Mesenchymal stem cell (in vitro differentiated cells and primary cell): ENCODE data around the gene HOXD11.

Source experiments
- DNase-seq: peaks from one replicate; pipeline ENCODE4 v3.0.0-alpha.2; 2013
- H2AFZ ChIP-seq: one replicate; pipeline ENCODE4 v1.6.1; 2013; ENCODE audit warnings: low read depth, mild to moderate bottlenecking, control low read depth, inconsistent platforms, low read length, moderate library complexity
- H2AK5ac ChIP-seq: 2 replicates; pipeline ENCODE4 v1.6.1; 2013; ENCODE audit warnings: low read length, moderate library complexity, mild to moderate bottlenecking, inconsistent platforms; ENCODE audit not compliant: severe bottlenecking
- H2BK120ac ChIP-seq: one replicate; pipeline ENCODE4 v1.6.1; 2013; ENCODE audit warnings: low read depth, mild to moderate bottlenecking, inconsistent platforms, low read length, moderate library complexity
- H2BK12ac ChIP-seq, 2 experiments: one replicate each; pipeline ENCODE4 v1.6.1; 2013; ENCODE audit warnings: inconsistent platforms in 2 of 2, low read length in 2 of 2, mild to moderate bottlenecking in 2 of 2, moderate library complexity in 2 of 2, control low read depth in 1 of 2
- H2BK15ac ChIP-seq: one replicate; pipeline ENCODE4 v1.6.1; 2013; ENCODE audit warnings: mild to moderate bottlenecking, low read depth, inconsistent platforms; ENCODE audit not compliant: poor library complexity, severe bottlenecking
- H2BK5ac ChIP-seq: 2 replicates; pipeline ENCODE4 v1.6.1; 2013; ENCODE audit warnings: low read depth, mild to moderate bottlenecking, low read length, control low read depth, inconsistent platforms; ENCODE audit not compliant: poor library complexity, severe bottlenecking
- H3K14ac ChIP-seq, 2 experiments: one replicate each; pipeline ENCODE4 v1.6.1; 2013; ENCODE audit warnings: inconsistent platforms in 2 of 2, low read length in 2 of 2, control low read depth in 1 of 2, mild to moderate bottlenecking in 1 of 2, moderate library complexity in 1 of 2
- H3K18ac ChIP-seq, 2 experiments: one replicate each; pipeline ENCODE4 v1.6.1; 2013; ENCODE audit warnings: inconsistent platforms in 2 of 2, low read length in 2 of 2, control low read depth in 1 of 2, low read depth in 1 of 2, mild to moderate bottlenecking in 1 of 2
- H3K23ac ChIP-seq, 2 experiments: one replicate each; pipeline ENCODE4 v1.6.1; 2013; ENCODE audit warnings: inconsistent platforms in 2 of 2, low read length in 2 of 2, mild to moderate bottlenecking in 2 of 2, moderate library complexity in 2 of 2, control low read depth in 1 of 2
- H3K27ac ChIP-seq: 2 replicates; pipeline ENCODE4 v1.5.1; 2013; ENCODE audit warnings: mild to moderate bottlenecking, moderate library complexity, low read length, control low read depth, inconsistent platforms; ENCODE audit not compliant: poor library complexity, severe bottlenecking
- H3K27me3 ChIP-seq, 2 experiments: 2 replicates each; pipeline versions ENCODE4 v1.6.1 to v1.7.0; 2013; ENCODE audit warnings: low read length in 2 of 2, mild to moderate bottlenecking in 2 of 2, moderate library complexity in 2 of 2, control low read depth in 1 of 2, inconsistent platforms in 1 of 2; ENCODE audit not compliant: control insufficient read depth in 1 of 2, insufficient read depth in 1 of 2
- H3K36me3 ChIP-seq, 2 experiments: 2 replicates each; pipeline versions ENCODE4 v1.6.1 to v1.7.0; 2013; ENCODE audit warnings: low read length in 2 of 2, control low read depth in 1 of 2, inconsistent platforms in 1 of 2, low read depth in 1 of 2, mild to moderate bottlenecking in 1 of 2; ENCODE audit not compliant: insufficient read depth in 2 of 2, control insufficient read depth in 1 of 2
- H3K4ac ChIP-seq, 2 experiments: one replicate each; pipeline ENCODE4 v1.6.1; 2013; ENCODE audit warnings: inconsistent platforms in 2 of 2, low read length in 2 of 2, mild to moderate bottlenecking in 2 of 2, moderate library complexity in 2 of 2, control low read depth in 1 of 2, low read depth in 1 of 2
- H3K4me1 ChIP-seq: 2 replicates; pipeline ENCODE4 v1.6.1; 2013; ENCODE audit warnings: low read depth, low read length, control low read depth; ENCODE audit not compliant: control insufficient read depth, insufficient read depth
- H3K4me2 ChIP-seq: 2 replicates; pipeline ENCODE4 v1.6.1; 2013; ENCODE audit warnings: low read length, mild to moderate bottlenecking, inconsistent platforms; ENCODE audit not compliant: poor library complexity, severe bottlenecking
- H3K4me3 ChIP-seq, 2 experiments: 2 replicates each; pipeline versions ENCODE4 v1.5.1 to v1.7.0; 2013; ENCODE audit warnings: low read length in 2 of 2, mild to moderate bottlenecking in 2 of 2, control low read depth in 1 of 2, low read depth in 1 of 2; ENCODE audit not compliant: insufficient read depth in 1 of 2
- H3K79me1 ChIP-seq: replicated peaks from 2 replicates; pipeline ENCODE4 v1.6.1; 2013; ENCODE audit warnings: mild to moderate bottlenecking, control low read depth, low read length, inconsistent platforms; ENCODE audit not compliant: poor library complexity, severe bottlenecking
- H3K9ac ChIP-seq: 2 replicates; pipeline ENCODE4 v1.7.0; 2013; ENCODE audit warnings: mild to moderate bottlenecking, low read length, moderate library complexity
- H3K9me3 ChIP-seq: 2 replicates; pipeline ENCODE4 v1.7.0; 2013; ENCODE audit warnings: mild to moderate bottlenecking, low read length; ENCODE audit not compliant: control insufficient read depth
- H4K8ac ChIP-seq: one replicate; pipeline ENCODE4 v1.6.1; 2013; ENCODE audit warnings: inconsistent platforms, mild to moderate bottlenecking, low read length, moderate library complexity
- H4K91ac ChIP-seq: one replicate; pipeline ENCODE4 v1.6.1; 2013; ENCODE audit warnings: mild to moderate bottlenecking, low read length, inconsistent platforms
- WGBS: methylation state at CpG from one replicate; pipeline ENCODE4 v1.1.7; 2013; ENCODE audit warnings: mixed read lengths; 5-methylcytosine and 5-hydroxymethylcytosine counted together

Gene HOXD11

DNA sequence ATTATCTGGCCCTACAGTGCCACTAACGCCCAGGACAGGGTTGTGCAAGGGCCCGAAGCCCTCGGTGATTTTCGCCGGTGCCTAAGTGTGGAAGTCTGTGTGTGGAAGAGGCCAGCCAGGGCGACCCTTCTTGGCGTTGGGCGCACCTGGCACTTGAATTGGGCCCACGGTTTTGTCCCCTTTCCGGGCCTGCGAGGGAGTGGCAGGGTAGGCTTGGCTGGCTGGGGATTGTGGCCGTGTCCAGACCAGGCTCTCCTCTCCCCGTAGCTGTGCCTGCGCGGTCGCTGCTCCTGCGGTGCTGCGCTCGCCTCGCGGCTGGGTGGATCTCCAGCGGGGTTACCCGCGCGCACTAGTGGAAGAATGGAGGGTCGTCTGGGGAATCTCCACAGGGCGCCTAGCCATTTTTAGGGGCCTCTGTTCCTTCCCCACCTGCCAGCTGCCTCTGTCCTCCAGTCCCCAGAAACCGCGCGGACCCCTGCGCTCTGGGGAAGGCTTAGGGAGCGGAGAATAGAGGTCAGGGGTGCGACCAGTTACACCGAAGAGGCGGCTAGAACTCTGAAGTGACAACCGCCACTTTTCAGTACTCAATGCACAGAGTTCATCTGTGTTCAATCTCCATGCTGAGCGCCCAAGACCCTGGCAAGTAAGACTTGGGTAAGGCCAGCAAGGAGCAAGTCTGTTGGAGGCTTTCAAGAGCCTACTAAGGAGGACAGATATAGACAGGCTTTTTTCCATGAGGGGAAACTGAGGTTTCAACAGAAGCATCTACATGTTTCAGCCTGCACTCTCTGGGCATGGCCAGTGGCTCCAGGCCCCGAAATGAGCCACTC lies 39.3 kb upstream of the HOXD11 start:
- Histone ChIP-seq H3K36me3 (no peaks in the 10 kb centered on the region), H3K14ac (no peak overlapping the region), H3K27ac (no peak overlapping the region), H3K27me3 (peaks cover 82 to 97% of the 10 kb centered on the region in 2 experiments), H3K4ac (no peak overlapping the region), H3K4me2 (peak overlapping the region; percentile 9), H3K23ac (no peak overlapping the region), H2BK15ac (no peak overlapping the region), H3K79me1 (no peaks in the 10 kb centered on the region), H3K9ac (peak overlapping the region; percentile 51), H3K4me3 (peak overlapping the region; percentile 18 to 67), H3K4me1 (peaks cover 14% of the 10 kb centered on the region), H2AFZ (no peak overlapping the region), H2AK5ac (no peak overlapping the region), H3K18ac (no peak overlapping the region), H2BK5ac (no peak overlapping the region), H2BK120ac (no peak overlapping the region), H4K8ac (no peak overlapping the region), H3K9me3 (no peaks in the 10 kb centered on the region), H2BK12ac (no peak overlapping the region), H4K91ac (no peak overlapping the region)
- WGBS: 18% methylated on average over 33 of the region's 38 CpGs
- no peak for DNase-seq

DNA sequence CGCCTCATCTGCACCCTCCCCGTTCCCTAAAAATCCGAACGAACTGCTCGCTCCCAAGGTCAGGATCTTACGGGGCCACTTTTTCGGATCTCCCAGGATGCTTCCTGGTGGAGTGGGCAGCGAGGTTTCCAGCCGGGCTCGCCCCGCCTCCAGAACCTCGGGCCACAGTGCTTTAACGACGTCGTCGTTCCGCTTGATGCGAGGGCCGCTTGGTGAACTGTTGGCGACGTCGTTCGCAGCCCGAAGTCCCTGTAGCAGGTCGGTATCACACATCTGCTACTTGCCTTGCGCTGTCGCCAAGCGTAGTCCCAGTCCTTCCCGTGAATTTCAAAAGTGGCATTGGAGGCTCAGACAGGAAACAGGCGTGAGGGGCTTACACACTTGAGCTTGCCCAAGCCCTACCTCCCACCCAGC lies 38.7 kb upstream of the HOXD11 start:
- DNase-seq: no peak
- Histone ChIP-seq H2BK15ac (no peak overlapping the region), H3K27me3 (peaks cover 88 to 98% of the 10 kb centered on the region in 2 experiments), H3K79me1 (no peaks in the 10 kb centered on the region), H3K14ac (no peak overlapping the region), H3K4me3 (peak overlapping the region in 1 of 2 experiments; percentile 67), H3K27ac (no peak overlapping the region), H3K36me3 (no peaks in the 10 kb centered on the region), H3K18ac (no peak overlapping the region), H2AFZ (no peak overlapping the region), H4K8ac (no peak overlapping the region), H3K9me3 (no peaks in the 10 kb centered on the region), H3K23ac (no peak overlapping the region), H3K4ac (no peak overlapping the region), H3K4me2 (no peak overlapping the region), H4K91ac (no peak overlapping the region), H2BK12ac (no peak overlapping the region), H2AK5ac (no peak overlapping the region), H3K9ac (no peak overlapping the region), H2BK5ac (no peak overlapping the region), H2BK120ac (no peak overlapping the region), H3K4me1 (peaks cover 17% of the 10 kb centered on the region)
- WGBS: 6% methylated on average over 30 of the region's 30 CpGs

DNA sequence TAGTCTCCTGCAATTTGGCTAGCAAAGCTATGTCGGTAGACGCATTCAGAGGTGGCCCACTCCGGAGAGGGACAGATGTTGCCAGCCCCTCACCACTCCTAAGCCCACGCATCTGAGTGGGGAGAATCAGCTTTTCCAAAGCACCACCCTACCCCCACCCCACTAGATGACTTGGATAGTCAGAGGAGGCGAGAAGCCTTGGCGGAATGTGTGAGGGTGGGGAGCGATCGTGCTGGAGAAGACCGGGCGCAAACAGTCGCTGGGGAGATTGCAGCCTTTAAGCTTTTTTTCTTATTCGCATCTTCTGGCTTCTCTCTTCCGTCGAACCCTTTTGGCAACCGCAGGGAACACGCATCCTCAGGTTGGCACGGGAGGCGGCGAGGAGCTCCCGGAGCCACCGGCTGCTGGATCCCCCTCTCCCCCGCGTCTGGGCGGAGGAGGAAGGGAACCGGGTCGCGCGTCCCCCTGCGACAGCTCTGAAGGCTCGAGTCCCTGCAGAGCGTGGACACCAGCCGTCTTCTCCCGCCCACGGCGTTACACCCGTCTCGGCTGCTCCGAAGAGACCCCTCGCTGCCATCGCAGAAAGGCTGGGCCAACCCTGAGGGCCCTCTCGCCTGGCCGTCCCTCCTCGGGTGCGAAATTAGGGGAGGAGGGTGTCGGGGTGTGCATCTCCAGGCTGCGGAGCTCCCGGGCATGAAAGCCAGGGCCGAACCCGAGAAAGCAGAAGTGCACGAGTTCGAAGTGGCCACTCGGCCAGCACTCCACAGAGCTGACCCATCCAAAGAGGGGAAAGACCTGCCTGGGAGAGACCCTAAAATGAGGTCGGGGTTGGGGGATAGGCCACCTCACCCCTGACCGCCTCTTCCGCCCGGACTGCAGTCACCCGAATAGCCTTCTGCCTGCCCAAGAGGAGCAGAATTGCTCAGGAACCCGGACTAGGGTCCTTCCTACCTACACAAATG lies 35.5 kb upstream of the HOXD11 start:
- H3K23ac ChIP-seq: no peak overlapping the region
- no peak overlapping the region for H3K18ac ChIP-seq
- WGBS: 20% methylated on average over 51 of the region's 58 CpGs

DNA sequence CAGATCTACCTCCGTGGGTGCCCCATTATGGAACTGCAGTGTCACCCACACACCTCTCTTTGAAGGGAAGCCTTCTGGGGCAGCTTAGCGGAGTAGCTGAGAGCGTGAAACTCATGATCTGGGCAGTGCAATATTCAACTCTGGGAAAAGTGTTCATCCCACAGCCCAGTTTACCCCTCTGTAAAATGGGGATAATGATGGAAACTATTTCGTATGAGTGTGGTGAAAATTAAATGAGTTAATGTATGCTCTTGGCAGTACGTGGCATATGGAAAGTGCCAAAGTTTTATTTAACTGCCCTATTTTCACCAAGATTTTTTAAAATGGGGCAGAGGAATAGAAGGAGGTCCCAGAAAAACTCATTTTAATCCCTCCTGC lies 34.8 kb upstream of the HOXD11 start:
- Histone ChIP-seq H2BK12ac (no peak overlapping the region), H3K18ac (no peak overlapping the region), H3K79me1 (no peaks in the 10 kb centered on the region), H3K14ac (no peak overlapping the region), H3K4ac (no peak overlapping the region), H3K4me3 (no peak overlapping the region), H3K36me3 (no peaks in the 10 kb centered on the region), H3K27me3 (peaks cover 99 to 100% of the 10 kb centered on the region in 2 experiments), H3K9ac (no peak overlapping the region), H3K9me3 (peaks cover 4% of the 10 kb centered on the region), H4K91ac (no peak overlapping the region), H2BK120ac (no peak overlapping the region), H2BK15ac (no peak overlapping the region), H3K23ac (no peak overlapping the region), H3K4me2 (no peak overlapping the region), H3K4me1 (peaks cover 12% of the 10 kb centered on the region), H2AFZ (no peak overlapping the region), H2AK5ac (no peak overlapping the region), H3K27ac (no peak overlapping the region), H2BK5ac (no peak overlapping the region), H4K8ac (no peak overlapping the region)
- no peak for DNase-seq
- WGBS: 30% methylated on average over 5 of the region's 5 CpGs

More for the DNA sequence above, 35.5 kb upstream of the HOXD11 start:
- DNase-seq: no peak
- peaks cover 100% of the 10 kb centered on the region in 2 experiments for H3K27me3 ChIP-seq
- no peak overlapping the region for H3K27ac ChIP-seq
- H3K4me2 ChIP-seq: no peak overlapping the region
- H3K4ac ChIP-seq: no peak overlapping the region
- H3K9ac ChIP-seq: no peak overlapping the region
- H3K36me3 ChIP-seq: no peaks in the 10 kb centered on the region
- no peak overlapping the region for H2AFZ ChIP-seq
- H4K91ac ChIP-seq: no peak overlapping the region
- no peak overlapping the region for H2AK5ac ChIP-seq
- no peak overlapping the region for H3K14ac ChIP-seq
- H2BK5ac ChIP-seq: no peak overlapping the region
- H4K8ac ChIP-seq: no peak overlapping the region
- no peak overlapping the region for H2BK12ac ChIP-seq
- no peak overlapping the region for H3K4me3 ChIP-seq
- H2BK120ac ChIP-seq: no peak overlapping the region
- peaks cover 17% of the 10 kb centered on the region for H3K4me1 ChIP-seq
- H3K9me3 ChIP-seq: peaks cover 2% of the 10 kb centered on the region
- H2BK15ac ChIP-seq: no peak overlapping the region
- H3K79me1 ChIP-seq: no peaks in the 10 kb centered on the region
